HUES64 (cell line): Measurements from ENCODE around the gene CRYBA4.

ENCODE experiments used
- H3K27ac ChIP-seq: 2 replicates; pipeline ENCODE4 v1.7.0; 2013; ENCODE audit warnings: low read depth, low read length, inconsistent platforms
- H3K27me3 ChIP-seq: 2 replicates; pipeline ENCODE4 v1.6.1; 2013; ENCODE audit warnings: mild to moderate bottlenecking, low read length; ENCODE audit not compliant: insufficient read depth
- H3K36me3 ChIP-seq: 2 replicates; pipeline ENCODE4 v1.6.1; 2013; ENCODE audit warnings: mild to moderate bottlenecking, low read length; ENCODE audit not compliant: insufficient read depth
- H3K4me1 ChIP-seq: 2 replicates; pipeline ENCODE4 v1.6.1; 2013; ENCODE audit warnings: mild to moderate bottlenecking, low read length, moderate library complexity; ENCODE audit not compliant: insufficient read depth
- H3K4me3 ChIP-seq: 2 replicates; pipeline ENCODE4 v1.5.1; 2013; ENCODE audit warnings: mild to moderate bottlenecking, low read length, moderate library complexity
- H3K9ac ChIP-seq: 2 replicates; pipeline ENCODE4 v1.6.1; 2013; ENCODE audit warnings: mild to moderate bottlenecking, low read depth, low read length
- H3K9me3 ChIP-seq: 2 replicates; pipeline ENCODE4 v1.6.1; 2013; ENCODE audit warnings: low read depth, low read length; ENCODE audit not compliant: insufficient read depth
- WGBS: fragments of 150-250, 120-280 bp; methylation state at CpG from one replicate; pipeline ENCODE4 v1.1.7; 2013; ENCODE audit warnings: missing lambda C conversion rate; 5-methylcytosine and 5-hydroxymethylcytosine counted together

The CRYBA4 gene

DNA sequence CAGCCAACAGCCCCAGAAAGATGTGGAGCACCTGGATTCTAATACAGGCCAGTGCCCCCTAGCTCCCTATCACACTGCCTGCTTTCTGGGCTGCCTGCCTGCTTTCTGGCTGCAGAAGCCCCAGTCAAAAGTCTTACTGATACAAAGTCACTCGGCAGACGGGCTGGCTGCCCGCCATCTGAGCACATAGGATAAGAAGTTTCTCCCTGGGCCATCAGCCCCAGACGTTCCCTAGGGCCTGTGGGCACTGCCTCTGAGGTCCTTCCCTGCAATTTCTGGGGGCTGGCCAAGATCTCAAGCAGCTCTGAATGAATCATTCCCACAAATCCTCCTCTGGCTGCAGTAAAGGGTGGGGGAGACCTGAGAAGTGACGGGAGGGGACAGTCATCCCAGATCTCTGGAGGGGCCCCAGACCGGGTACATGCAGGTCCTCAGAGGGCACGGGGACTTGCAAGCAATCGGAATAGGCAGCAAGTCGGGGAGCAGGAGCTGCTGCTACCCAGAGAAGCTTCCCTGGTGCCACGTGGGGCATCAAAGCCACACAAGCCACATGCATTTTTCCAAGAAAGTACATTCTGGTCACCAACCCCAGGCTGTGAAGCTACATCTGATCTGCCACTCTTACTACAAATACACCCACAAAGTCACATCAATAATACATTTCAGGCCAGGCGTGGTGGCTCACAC lies 36.5 kb upstream of the CRYBA4 start:
- Histone ChIP-seq H3K36me3 (peaks cover 31% of the 10 kb centered on the region), H3K27me3 (no peaks in the 10 kb centered on the region), H3K4me3 (no peak overlapping the region), H3K27ac (no peak overlapping the region; the same call in 1 of the 2 replicates), H3K9me3 (no peaks in the 10 kb centered on the region; the same call in 1 of the 2 replicates), H3K4me1 (peaks cover 20% of the 10 kb centered on the region), H3K9ac (no peak overlapping the region)
- WGBS, result 83% methylated on average over 11 of the region's 11 CpGs

DNA sequence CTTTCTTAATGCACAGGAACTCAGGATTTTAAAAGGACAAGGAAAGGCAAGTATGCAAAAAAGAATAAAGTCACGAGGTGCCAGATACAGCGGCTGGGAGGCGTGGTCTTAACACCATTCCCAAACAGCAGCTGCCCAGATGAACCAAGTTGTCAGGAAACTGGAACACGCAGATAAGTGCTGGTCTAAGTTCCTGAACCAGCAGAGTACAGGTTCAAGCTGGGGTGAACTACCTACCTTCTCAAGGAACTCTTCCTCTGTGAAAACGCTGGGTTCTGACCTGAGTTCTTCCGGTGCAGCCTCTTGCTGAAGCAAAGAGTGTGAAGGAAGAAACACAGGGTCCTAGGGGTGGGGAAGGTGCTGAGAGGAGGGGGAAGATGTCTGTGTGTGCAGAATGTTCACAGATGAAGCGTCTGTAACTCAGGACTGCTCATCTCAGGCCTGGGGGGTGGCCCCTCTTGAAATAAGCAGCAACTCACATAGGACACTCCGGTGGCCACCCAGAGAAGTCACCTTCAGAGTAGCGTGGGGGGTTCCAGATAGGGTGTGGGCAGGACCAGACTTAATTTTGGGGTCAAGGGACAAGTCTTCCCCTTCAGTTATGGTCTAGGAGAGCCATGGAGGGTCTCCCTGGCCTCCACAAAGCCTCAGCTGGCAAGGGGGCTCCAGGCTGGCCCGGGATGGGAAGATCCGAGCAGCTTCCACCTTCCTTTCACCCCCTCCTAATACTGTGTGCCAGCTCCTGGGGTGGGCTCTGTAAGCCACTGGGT lies 35.0 kb upstream of the CRYBA4 start:
- no peaks in the 10 kb centered on the region for H3K27me3 ChIP-seq
- no peaks in the 10 kb centered on the region; the same call in 1 of the 2 replicates for H3K9me3 ChIP-seq
- H3K9ac ChIP-seq, result no peak overlapping the region
- H3K36me3 ChIP-seq, result peaks cover 28% of the 10 kb centered on the region
- peaks cover 7% of the 10 kb centered on the region for H3K4me1 ChIP-seq
- H3K4me3 ChIP-seq, result no peak overlapping the region
- 89% methylated on average over 11 of the region's 11 CpGs for WGBS
- no peak overlapping the region for H3K27ac ChIP-seq

DNA sequence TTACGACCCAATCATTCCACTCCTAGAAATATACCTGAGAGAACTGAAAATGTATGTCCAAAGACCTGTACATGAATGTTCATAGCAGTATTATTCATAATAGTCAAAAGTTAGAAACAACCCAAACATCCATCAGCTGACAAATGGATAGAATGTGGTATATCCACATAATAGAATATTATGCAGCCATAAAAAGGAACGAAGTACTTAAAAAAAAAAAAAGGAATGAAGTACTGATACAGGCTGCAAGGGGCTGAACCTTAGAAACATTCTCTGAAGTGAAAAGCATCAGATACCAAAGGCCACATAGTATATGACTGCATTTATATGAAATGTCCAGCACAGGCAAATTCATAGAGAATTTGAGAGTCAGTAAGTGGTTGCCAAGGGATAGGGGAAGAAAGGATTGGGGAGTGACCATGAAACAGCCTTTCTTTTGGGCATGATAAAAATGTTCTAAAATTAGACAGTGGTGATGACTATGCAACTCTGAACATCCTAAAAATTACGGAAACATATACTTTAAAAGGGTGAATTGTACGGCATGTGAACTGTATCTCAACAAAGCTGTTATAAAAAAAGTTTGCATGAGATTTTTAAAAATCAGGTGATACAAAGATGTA lies 33.7 kb upstream of the CRYBA4 start:
- no peaks in the 10 kb centered on the region; the same call in 1 of the 2 replicates for H3K9me3 ChIP-seq
- H3K27me3 ChIP-seq, result no peaks in the 10 kb centered on the region
- 92% methylated on average over 3 of the region's 4 CpGs for WGBS
- no peak overlapping the region for H3K27ac ChIP-seq
- peaks cover 6% of the 10 kb centered on the region for H3K4me1 ChIP-seq
- peak overlapping the region; percentile 78 for H3K4me3 ChIP-seq
- H3K9ac ChIP-seq, result no peak overlapping the region
- H3K36me3 ChIP-seq, result peaks cover 18% of the 10 kb centered on the region

DNA sequence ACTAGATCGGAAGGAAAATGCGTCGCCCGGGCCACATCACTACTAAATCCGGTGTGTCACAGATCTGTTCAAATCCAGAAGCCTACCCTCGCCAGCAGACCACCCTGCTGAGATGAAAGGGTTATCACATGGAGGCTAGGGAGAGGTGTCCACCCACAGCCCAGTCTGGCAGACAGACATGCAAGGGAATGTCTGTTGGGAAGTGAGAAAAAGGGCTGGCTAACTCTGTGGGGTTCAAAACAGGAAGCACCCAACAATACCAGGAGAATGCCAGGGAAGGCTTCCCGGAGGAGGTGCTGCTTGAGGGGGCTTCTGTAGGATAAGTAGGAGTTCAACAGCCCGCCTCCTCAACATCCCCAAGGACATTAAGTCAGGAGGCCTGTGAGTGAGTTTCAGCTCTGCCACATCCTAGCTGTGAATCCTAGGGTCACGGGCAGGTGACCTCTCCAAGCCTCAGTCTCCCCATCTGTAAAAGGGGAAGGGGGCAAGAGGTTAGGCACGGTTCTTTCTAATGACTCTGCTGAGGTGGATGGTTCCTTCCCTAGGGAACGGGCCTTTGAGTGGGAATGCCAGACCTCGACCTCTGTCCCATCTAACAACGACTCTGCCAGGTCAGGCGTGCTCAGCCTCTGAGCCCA lies 32.9 kb upstream of the CRYBA4 start:
- Histone ChIP-seq H3K4me1 (peaks cover 6% of the 10 kb centered on the region), H3K9me3 (no peaks in the 10 kb centered on the region; the same call in 1 of the 2 replicates), H3K36me3 (peaks cover 18% of the 10 kb centered on the region), H3K27me3 (no peaks in the 10 kb centered on the region), H3K4me3 (peak overlapping the region; percentile 78), H3K9ac (peak overlapping the region; percentile 62), H3K27ac (no peak overlapping the region)
- 48% methylated on average over 11 of the region's 14 CpGs for WGBS

DNA sequence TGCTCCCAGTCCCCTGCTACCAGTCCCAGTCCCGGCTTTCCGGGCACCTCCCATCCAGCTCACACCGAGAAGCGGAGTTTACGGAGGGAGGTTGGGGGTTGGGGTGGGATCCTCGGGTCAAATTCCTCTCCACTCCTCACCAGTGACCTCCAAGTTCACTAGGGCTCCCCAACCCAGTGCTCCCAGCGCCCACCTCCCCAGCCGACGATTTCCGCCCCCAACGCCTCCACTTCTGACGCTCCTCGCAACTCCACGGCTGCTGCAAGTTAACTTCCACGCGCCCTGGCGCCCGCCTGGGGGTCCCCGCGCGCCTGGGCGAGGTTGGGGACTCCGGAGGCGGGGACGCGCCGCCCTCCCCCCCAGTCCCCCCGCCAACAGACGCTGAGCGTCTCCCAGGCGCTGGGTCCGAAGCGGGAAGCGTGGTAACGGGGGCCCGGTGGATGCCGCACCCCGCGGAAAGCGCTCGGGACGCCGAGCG lies 32.4 kb upstream of the CRYBA4 start:
- H3K36me3 ChIP-seq, result peaks cover 14% of the 10 kb centered on the region
- no peaks in the 10 kb centered on the region; the same call in 1 of the 2 replicates for H3K9me3 ChIP-seq
- peaks cover 6% of the 10 kb centered on the region for H3K4me1 ChIP-seq
- no peaks in the 10 kb centered on the region for H3K27me3 ChIP-seq
- peak overlapping the region; percentile 62 for H3K9ac ChIP-seq
- WGBS, result 0% methylated on average over 40 of the region's 44 CpGs
- H3K27ac ChIP-seq, result peak overlapping the region; percentile 25; the same call in 1 of the 2 replicates
- H3K4me3 ChIP-seq, result peak overlapping the region; percentile 78

DNA sequence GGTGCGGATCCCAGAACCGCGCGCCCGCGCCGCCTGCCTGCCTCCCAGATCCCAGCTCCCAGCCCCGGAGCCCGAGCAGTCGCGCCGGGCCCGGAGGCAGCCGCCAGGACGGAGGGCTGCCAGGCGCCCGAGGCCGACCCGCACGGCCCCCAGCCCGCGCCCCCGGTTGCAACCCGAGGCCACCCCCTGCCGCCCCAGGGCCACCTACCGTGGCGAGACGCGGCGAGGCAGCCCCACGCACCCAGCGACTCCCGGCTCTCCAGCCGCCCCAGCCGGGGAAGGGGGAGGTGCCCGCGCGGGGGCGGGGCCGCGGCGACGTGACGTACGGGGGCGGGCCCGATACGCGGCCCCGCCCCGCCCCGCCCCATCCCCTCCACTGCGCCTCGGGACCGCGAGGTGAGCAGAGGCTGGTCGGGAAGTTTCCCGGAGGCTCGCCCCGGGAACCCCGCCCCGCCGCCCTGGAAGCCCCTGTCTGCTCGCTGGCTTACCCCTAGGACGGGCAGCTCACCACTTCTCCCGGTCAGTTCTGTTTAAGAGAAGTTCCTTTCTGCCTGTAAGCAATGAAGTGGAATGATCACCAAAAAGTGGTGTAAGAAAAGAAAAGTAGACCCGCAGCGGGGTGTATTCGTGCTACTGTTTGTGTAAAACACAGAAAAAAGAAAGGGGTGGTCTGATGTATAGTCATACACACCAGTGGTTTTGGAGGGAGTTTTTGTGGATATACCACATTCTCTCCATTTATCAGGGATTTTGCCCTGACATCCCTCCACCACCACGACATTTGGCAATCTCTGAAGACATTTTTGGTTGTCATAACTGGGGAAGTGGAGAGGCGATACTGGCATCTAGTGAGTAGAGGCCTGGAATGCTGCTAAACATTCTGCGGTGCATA lies 31.7 kb upstream of the CRYBA4 start, which contains the start of gene TPST2:
TSS of gene TPST2 (minus strand) at position 288 of the 892 bp plus-strand sequence. CDS start 48,502 bp downstream, outside the sequence.
- WGBS, result 6% methylated on average over 72 of the region's 72 CpGs
- H3K36me3 ChIP-seq, result peaks cover 10% of the 10 kb centered on the region
- peaks cover 6% of the 10 kb centered on the region; the same call in 1 of the 2 replicates for H3K4me1 ChIP-seq
- peak within 1 kb of the TSS; percentile 25; the same call in 1 of the 2 replicates for H3K27ac ChIP-seq
- H3K27me3 ChIP-seq, result no peaks in the 10 kb centered on the region
- H3K9ac ChIP-seq, result peak within 1 kb of the TSS; percentile 62
- no peaks in the 10 kb centered on the region; the same call in 1 of the 2 replicates for H3K9me3 ChIP-seq
- H3K4me3 ChIP-seq, result peak within 1 kb of the TSS; percentile 78

DNA sequence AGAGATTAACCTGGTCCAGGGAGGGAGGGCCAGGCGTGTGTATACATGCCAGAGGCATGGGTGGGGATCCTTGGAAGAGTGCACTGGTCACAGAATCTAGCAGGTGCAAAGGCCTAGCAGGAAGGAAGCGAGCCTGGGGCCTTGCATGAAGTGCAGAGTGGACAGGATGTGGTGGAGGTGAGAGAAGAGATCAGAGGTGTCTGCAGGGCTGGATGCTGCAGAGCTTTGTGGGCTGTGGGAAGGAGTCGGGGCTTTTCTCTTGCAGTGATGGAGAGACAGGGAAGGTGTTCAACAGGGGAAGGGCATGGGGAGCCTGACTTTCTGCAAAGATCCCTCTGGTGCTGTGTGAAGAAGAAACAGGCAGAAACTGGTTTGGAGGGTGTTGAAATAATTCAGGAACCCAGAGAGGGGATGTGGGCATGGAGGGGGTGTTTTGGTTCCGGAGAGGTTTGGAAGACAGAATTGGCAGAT lies 29.3 kb upstream of the CRYBA4 start:
- Histone ChIP-seq H3K36me3 (peaks cover 5% of the 10 kb centered on the region; the same call in 1 of the 2 replicates), H3K27ac (no peak overlapping the region), H3K4me3 (no peak overlapping the region), H3K27me3 (no peaks in the 10 kb centered on the region), H3K9ac (no peak overlapping the region), H3K9me3 (no peaks in the 10 kb centered on the region; the same call in 1 of the 2 replicates), H3K4me1 (peaks cover 6% of the 10 kb centered on the region; the same call in 1 of the 2 replicates)
- WGBS, result 80% methylated on average over 4 of the region's 4 CpGs

DNA sequence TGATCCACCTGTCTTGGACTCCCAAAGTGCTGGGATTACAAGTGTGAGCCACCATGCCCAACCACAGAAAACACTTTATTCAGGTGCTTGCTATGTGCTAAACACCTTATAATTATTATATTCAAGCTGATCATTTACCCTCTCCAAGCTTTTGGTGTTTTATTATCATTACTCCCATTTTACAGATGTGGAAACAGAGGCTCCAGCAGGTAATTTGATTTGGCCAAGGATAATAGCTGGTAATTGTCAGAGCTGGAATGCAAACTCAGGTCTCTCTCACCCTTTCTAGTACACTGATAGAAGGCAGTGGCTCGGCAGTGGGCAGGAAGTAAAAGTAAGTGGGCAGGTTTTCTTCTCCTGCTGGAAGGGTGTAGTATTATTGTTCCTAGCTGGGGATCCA lies 28.0 kb upstream of the CRYBA4 start:
- no peak overlapping the region for H3K4me3 ChIP-seq
- H3K4me1 ChIP-seq, result peaks cover 3% of the 10 kb centered on the region; the same call in 1 of the 2 replicates
- H3K36me3 ChIP-seq, result no peaks in the 10 kb centered on the region
- WGBS, result 86% methylated on average over 1 of the region's 1 CpG
- H3K9ac ChIP-seq, result no peak overlapping the region
- H3K27ac ChIP-seq, result no peak overlapping the region
- no peaks in the 10 kb centered on the region for H3K27me3 ChIP-seq
- no peaks in the 10 kb centered on the region for H3K9me3 ChIP-seq

DNA sequence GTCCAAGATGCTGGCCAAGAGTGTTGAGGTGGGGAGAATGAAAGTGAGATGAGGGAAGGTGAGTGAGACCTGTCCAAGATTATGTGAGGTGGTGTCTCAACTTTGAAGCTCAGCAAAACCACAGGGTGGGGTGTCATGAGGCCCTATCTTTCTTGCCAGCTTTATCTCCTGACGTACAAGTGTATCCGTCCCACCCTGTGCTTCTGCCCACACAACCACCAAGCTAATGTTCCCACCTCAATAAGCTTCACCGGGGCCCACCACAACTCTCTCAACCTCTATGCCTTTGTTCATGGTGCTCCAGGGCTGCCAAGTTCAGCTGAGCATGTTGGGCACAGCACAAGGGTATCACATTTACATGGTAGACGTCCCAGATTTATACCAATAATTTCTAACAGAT lies 24.7 kb upstream of the CRYBA4 start:
- no peak overlapping the region for H3K4me3 ChIP-seq
- 93% methylated on average over 3 of the region's 4 CpGs for WGBS

DNA sequence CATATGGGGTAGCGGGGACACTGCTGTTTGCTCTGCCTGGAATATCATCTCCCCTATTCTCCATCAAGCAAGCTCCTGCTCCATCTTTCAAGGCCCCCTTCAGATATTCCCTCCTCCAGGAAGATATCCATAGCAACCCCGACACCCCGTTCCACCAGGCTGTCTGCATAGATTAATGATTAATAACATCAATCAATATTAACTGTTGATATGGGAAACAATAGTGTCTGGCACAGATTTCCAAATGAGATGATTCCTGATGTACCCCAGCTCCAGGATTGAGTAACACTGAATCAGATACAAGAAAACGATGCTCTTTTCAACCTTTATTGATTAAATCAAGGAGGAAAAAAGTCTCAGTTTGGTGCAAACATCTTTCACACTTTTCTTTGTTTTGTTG lies 24.3 kb upstream of the CRYBA4 start:
- WGBS, result 95% methylated on average over 2 of the region's 4 CpGs
- Histone ChIP-seq H3K27ac (no peak overlapping the region), H3K9ac (no peak overlapping the region), H3K9me3 (no peaks in the 10 kb centered on the region), H3K27me3 (no peaks in the 10 kb centered on the region), H3K4me1 (no peaks in the 10 kb centered on the region; the same call in 1 of the 2 replicates), H3K36me3 (no peaks in the 10 kb centered on the region), H3K4me3 (no peak overlapping the region)

More for the DNA sequence above, 24.7 kb upstream of the CRYBA4 start:
- Histone ChIP-seq H3K4me1 (no peaks in the 10 kb centered on the region; the same call in 1 of the 2 replicates), H3K9me3 (no peaks in the 10 kb centered on the region), H3K27me3 (no peaks in the 10 kb centered on the region), H3K9ac (no peak overlapping the region), H3K36me3 (no peaks in the 10 kb centered on the region), H3K27ac (no peak overlapping the region)
